Liver (tissue), 9 donors: Measurements from ENCODE around the gene PSMG4. TPM values are rescaled to one million over a fixed set of nuclear protein-coding genes. Genes with fewer than 3 reads are reported as not detected.

ENCODE experiments used
- DNase-seq: peaks from one replicate; pipeline ENCODE4 v3.0.0-alpha.2; 2017; ENCODE audit warnings: low spot score
- H3K27ac ChIP-seq, 2 donors: one replicate each; pipeline ENCODE4 v1.7.0; 2013; ENCODE audit warnings: inconsistent platforms in 2 of 2, low read length in 2 of 2, control low read depth in 1 of 2, low read depth in 1 of 2, mild to moderate bottlenecking in 1 of 2
- H3K27me3 ChIP-seq, 4 donors: one replicate each; pipeline versions ENCODE4 v1.6.1 to v1.7.0; 2013; ENCODE audit warnings: low read length in 3 of 4, inconsistent platforms in 1 of 4, mild to moderate bottlenecking in 1 of 4, moderate library complexity in 1 of 4; ENCODE audit not compliant: control insufficient read depth in 4 of 4, insufficient read depth in 4 of 4
- H3K36me3 ChIP-seq, 4 donors: one replicate each; pipeline versions ENCODE4 v1.6.1 to v1.7.0; 2013; ENCODE audit warnings: low read length in 3 of 4, mild to moderate bottlenecking in 3 of 4, low read depth in 1 of 4, moderate library complexity in 1 of 4; ENCODE audit not compliant: control insufficient read depth in 4 of 4, insufficient read depth in 3 of 4
- H3K4me1 ChIP-seq, 4 donors: one replicate each; pipeline versions ENCODE4 v1.6.1 to v1.7.0; 2013; ENCODE audit warnings: low read length in 3 of 4, mild to moderate bottlenecking in 3 of 4, moderate library complexity in 1 of 4; ENCODE audit not compliant: control insufficient read depth in 4 of 4, insufficient read depth in 4 of 4
- H3K4me3 ChIP-seq, 3 donors: one replicate each; pipeline versions ENCODE4 v1.6.1 to v1.7.0; 2013; ENCODE audit warnings: low read length in 3 of 3, control low read depth in 1 of 3, low read depth in 1 of 3, mild to moderate bottlenecking in 1 of 3
- H3K9ac ChIP-seq, 2 donors: one replicate each; pipeline ENCODE4 v1.7.0; 2013; ENCODE audit warnings: low read length in 2 of 2, mild to moderate bottlenecking in 2 of 2, moderate library complexity in 2 of 2, control low read depth in 1 of 2, low read depth in 1 of 2
- H3K9me3 ChIP-seq, 4 donors: one replicate each; pipeline versions ENCODE4 v1.6.1 to v1.7.0; 2013; ENCODE audit warnings: low read length in 3 of 4; ENCODE audit not compliant: control insufficient read depth in 4 of 4
- EGR1 ChIP-seq, 2 donors: IDR thresholded peaks; 2 replicates each; pipeline ENCODE4 v1.6.1; 2016 to 2018; ENCODE audit warnings: antibody characterized with exemption in 2 of 2, low read depth in 2 of 2
- FOXA1 ChIP-seq: IDR thresholded peaks from 2 replicates; pipeline ENCODE4 v1.6.1; 2016; ENCODE audit warnings: antibody characterized with exemption
- FOXA2 ChIP-seq: IDR thresholded peaks from 2 replicates; pipeline ENCODE4 v1.6.1; 2016; ENCODE audit warnings: antibody characterized with exemption
- GABPA ChIP-seq, 2 donors: IDR thresholded peaks in 1 of 2; conservative IDR thresholded peaks in 1 of 2; 2 replicates each; pipeline ENCODE4 v1.6.1; 2016; ENCODE audit warnings: antibody characterized with exemption in 2 of 2, mild to moderate bottlenecking in 1 of 2, moderate library complexity in 1 of 2
- HNF4A ChIP-seq, 2 donors: conservative IDR thresholded peaks; 2 replicates each; pipeline ENCODE4 v1.6.1; 2016; ENCODE audit warnings: antibody characterized with exemption in 2 of 2, mild to moderate bottlenecking in 2 of 2
- HNF4G ChIP-seq: IDR thresholded peaks from 2 replicates; pipeline ENCODE4 v1.6.1; 2016; ENCODE audit warnings: antibody characterized with exemption
- JUND ChIP-seq, 2 donors: IDR thresholded peaks; 2 replicates each; pipeline ENCODE4 v1.6.1; 2016; ENCODE audit warnings: antibody characterized with exemption in 2 of 2
- NR2F2 ChIP-seq: IDR thresholded peaks from 2 replicates; pipeline ENCODE4 v1.6.1; 2016; ENCODE audit warnings: antibody characterized with exemption
- RAD21 ChIP-seq, 2 donors: IDR thresholded peaks; 2 replicates each; pipeline ENCODE4 v1.6.1; 2016; ENCODE audit warnings: antibody characterized with exemption in 2 of 2, mild to moderate bottlenecking in 2 of 2
- RXRA ChIP-seq, 2 donors: IDR thresholded peaks; 2 replicates each; pipeline ENCODE4 v1.6.1; 2017 to 2018; ENCODE audit warnings: antibody characterized with exemption in 2 of 2, mild to moderate bottlenecking in 1 of 2
- SP1 ChIP-seq: IDR thresholded peaks from 2 replicates; pipeline ENCODE4 v1.6.1; 2018; ENCODE audit warnings: antibody characterized with exemption, mild to moderate bottlenecking
- TAF1 ChIP-seq: conservative IDR thresholded peaks from 2 replicates; pipeline ENCODE4 v1.6.1; 2016; ENCODE audit warnings: antibody characterized with exemption, mild to moderate bottlenecking
- YY1 ChIP-seq: IDR thresholded peaks from 2 replicates; pipeline ENCODE4 v1.6.1; 2016; ENCODE audit warnings: antibody characterized with exemption, mild to moderate bottlenecking
- WGBS: extraction: QIAGEN DNeasy Blood & Tissue Kit; methylation state at CpG from one replicate; pipeline ENCODE4 v1.1.7; 2013; 5-methylcytosine and 5-hydroxymethylcytosine counted together
- polyA plus RNA-seq, 2 donors: library from polyadenylated mRNA; stranded (reverse) in 1 of 2; unstranded in 1 of 2; fragments of 200-250 nt in 1 of 2; fragments of >200 nt in 1 of 2; fragmentation: Nextera tagmentation in 1 of 2; extraction: Ambion mirVana in 1 of 2; gene quantifications; one replicate each; pipeline versions ENCODE4 v1.2.1 to v1.2.3, GENCODE V29; 2013 to 2015
- total RNA-seq, 2 donors: library from RNA; depleted of rRNA; stranded (reverse); fragments of >200 nt; gene quantifications; one replicate each; pipeline ENCODE4 v1.2.3, GENCODE V29; 2014
- TF ChIP-seq, protein P1 (sequence below): IDR thresholded peaks from 2 replicates; pipeline ENCODE4 v1.6.1; 2016; ENCODE audit warnings: antibody characterized with exemption
- TF ChIP-seq, protein P2 (sequence below): IDR thresholded peaks from 2 replicates; pipeline ENCODE4 v1.6.1; 2016; ENCODE audit warnings: antibody characterized with exemption
- TF ChIP-seq, protein P3 (sequence below): IDR thresholded peaks from 2 replicates; pipeline ENCODE4 v1.6.1; 2016; ENCODE audit warnings: antibody characterized with exemption, mild to moderate bottlenecking
- TF ChIP-seq, protein P4 (sequence below): IDR thresholded peaks from 2 replicates; pipeline ENCODE4 v1.6.1; 2016; ENCODE audit warnings: antibody characterized with exemption
- TF ChIP-seq, protein P5 (sequence below): fragments of 150-350 bp; IDR thresholded peaks from 2 replicates; pipeline ENCODE4 v1.5.1; 2017; ENCODE audit warnings: improper control_type of control experiment, low read depth, low read length; ENCODE audit not compliant: missing input control
- donor health status: healthy.
- donor health status: healthy.
- donor health status: healthy.
- donor health status: healthy.
- donor health status: healthy.

The PSMG4 gene
- total and polyA plus RNA-seq, 4 donors = 10.7 to 28.5 (median 15.1) TPM

DNA sequence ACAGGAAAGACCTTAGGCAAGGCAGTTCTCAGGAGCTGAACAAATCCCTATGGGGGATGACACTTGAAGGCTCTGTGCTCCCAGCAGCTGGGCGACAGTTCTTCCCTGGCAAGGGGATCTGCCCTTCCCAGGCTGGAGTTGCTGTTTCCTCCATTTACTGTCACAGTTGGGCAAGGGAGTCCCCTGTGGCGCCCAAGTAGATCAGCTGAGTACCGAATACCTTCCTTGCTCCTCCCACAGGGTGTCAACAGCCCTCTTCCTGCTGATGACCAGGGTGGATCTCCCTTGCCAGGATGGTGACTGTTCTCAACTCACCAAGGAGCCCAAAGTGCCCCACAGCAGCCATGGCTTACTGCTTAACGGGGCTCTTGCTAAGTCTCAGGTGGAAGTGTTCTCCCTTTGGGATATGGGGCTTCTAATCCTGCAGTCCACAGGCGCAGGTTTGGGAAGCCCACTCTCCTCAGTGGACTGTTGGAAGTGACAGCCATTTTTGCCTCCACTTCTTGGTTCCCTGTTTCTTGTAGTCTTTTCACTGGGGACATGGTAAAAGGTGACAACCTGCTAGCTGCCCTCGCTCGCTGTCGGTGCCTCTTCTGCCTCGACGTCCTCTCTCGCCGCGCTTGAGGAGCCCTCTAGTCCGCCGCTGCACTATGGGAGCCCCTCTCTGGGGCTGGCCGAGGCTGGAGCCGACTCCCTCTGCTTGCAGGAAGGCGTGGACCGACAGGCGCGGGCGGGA, 5.7 kb upstream of the PSMG4 start:
- Histone ChIP-seq H3K9me3 (no peaks in the 10 kb centered on the region), H3K9ac (no peak overlapping the region), H3K27ac (no peak overlapping the region), H3K36me3 (no peaks in the 10 kb centered on the region), H3K4me1 (peaks cover 0 to 7% (median 4%) of the 10 kb centered on the region in 4 donors), H3K27me3 (no peaks in the 10 kb centered on the region), H3K4me3 (no peak overlapping the region)
- WGBS = 95% methylated on average over 22 of the region's 22 CpGs
- DNase-seq = no peak
- TF ChIP-seq, protein P1, sequence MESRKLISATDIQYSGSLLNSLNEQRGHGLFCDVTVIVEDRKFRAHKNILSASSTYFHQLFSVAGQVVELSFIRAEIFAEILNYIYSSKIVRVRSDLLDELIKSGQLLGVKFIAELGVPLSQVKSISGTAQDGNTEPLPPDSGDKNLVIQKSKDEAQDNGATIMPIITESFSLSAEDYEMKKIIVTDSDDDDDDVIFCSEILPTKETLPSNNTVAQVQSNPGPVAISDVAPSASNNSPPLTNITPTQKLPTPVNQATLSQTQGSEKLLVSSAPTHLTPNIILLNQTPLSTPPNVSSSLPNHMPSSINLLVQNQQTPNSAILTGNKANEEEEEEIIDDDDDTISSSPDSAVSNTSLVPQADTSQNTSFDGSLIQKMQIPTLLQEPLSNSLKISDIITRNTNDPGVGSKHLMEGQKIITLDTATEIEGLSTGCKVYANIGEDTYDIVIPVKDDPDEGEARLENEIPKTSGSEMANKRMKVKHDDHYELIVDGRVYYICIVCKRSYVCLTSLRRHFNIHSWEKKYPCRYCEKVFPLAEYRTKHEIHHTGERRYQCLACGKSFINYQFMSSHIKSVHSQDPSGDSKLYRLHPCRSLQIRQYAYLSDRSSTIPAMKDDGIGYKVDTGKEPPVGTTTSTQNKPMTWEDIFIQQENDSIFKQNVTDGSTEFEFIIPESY = no peak
- no peak for TF ChIP-seq NR2F2
- no peak for TF ChIP-seq SP1
- TF ChIP-seq, protein P2, sequence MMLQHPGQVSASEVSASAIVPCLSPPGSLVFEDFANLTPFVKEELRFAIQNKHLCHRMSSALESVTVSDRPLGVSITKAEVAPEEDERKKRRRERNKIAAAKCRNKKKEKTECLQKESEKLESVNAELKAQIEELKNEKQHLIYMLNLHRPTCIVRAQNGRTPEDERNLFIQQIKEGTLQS = no peak
- TF ChIP-seq HNF4A (conservative IDR thresholded peaks at IDR 0.05) = no peak
- TF ChIP-seq GABPA (IDR thresholded peaks at IDR 0.05 in 1 of 2, conservative IDR thresholded peaks at IDR 0.05 in 1 of 2) = no peak
- no peak for TF ChIP-seq FOXA2
- TF ChIP-seq TAF1 = no peak
- no peak for TF ChIP-seq HNF4G
- TF ChIP-seq, protein P3, sequence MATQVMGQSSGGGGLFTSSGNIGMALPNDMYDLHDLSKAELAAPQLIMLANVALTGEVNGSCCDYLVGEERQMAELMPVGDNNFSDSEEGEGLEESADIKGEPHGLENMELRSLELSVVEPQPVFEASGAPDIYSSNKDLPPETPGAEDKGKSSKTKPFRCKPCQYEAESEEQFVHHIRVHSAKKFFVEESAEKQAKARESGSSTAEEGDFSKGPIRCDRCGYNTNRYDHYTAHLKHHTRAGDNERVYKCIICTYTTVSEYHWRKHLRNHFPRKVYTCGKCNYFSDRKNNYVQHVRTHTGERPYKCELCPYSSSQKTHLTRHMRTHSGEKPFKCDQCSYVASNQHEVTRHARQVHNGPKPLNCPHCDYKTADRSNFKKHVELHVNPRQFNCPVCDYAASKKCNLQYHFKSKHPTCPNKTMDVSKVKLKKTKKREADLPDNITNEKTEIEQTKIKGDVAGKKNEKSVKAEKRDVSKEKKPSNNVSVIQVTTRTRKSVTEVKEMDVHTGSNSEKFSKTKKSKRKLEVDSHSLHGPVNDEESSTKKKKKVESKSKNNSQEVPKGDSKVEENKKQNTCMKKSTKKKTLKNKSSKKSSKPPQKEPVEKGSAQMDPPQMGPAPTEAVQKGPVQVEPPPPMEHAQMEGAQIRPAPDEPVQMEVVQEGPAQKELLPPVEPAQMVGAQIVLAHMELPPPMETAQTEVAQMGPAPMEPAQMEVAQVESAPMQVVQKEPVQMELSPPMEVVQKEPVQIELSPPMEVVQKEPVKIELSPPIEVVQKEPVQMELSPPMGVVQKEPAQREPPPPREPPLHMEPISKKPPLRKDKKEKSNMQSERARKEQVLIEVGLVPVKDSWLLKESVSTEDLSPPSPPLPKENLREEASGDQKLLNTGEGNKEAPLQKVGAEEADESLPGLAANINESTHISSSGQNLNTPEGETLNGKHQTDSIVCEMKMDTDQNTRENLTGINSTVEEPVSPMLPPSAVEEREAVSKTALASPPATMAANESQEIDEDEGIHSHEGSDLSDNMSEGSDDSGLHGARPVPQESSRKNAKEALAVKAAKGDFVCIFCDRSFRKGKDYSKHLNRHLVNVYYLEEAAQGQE = no peak
- no peak for TF ChIP-seq EGR1 (IDR thresholded peaks at IDR 0.05; ENCODE audit: low read depth in 2 of 2)
- TF ChIP-seq FOXA1 = no peak
- TF ChIP-seq, protein P4, sequence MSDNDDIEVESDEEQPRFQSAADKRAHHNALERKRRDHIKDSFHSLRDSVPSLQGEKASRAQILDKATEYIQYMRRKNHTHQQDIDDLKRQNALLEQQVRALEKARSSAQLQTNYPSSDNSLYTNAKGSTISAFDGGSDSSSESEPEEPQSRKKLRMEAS = no peak
- no peak for TF ChIP-seq RXRA (IDR thresholded peaks at IDR 0.05)
- no peak for TF ChIP-seq RAD21 (IDR thresholded peaks at IDR 0.05)
- no peak for TF ChIP-seq JUND (IDR thresholded peaks at IDR 0.05)
- no peak for TF ChIP-seq YY1
- TF ChIP-seq, protein P5, sequence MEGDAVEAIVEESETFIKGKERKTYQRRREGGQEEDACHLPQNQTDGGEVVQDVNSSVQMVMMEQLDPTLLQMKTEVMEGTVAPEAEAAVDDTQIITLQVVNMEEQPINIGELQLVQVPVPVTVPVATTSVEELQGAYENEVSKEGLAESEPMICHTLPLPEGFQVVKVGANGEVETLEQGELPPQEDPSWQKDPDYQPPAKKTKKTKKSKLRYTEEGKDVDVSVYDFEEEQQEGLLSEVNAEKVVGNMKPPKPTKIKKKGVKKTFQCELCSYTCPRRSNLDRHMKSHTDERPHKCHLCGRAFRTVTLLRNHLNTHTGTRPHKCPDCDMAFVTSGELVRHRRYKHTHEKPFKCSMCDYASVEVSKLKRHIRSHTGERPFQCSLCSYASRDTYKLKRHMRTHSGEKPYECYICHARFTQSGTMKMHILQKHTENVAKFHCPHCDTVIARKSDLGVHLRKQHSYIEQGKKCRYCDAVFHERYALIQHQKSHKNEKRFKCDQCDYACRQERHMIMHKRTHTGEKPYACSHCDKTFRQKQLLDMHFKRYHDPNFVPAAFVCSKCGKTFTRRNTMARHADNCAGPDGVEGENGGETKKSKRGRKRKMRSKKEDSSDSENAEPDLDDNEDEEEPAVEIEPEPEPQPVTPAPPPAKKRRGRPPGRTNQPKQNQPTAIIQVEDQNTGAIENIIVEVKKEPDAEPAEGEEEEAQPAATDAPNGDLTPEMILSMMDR = no peak
